RPMI7951 (cell line): ENCODE results near the gene SLC35G6. TPM values are rescaled to one million over a fixed set of nuclear protein-coding genes. Genes with fewer than 3 reads are reported as not detected.
A peak's percentile ranks its signal among the peaks of the same experiment; 100 is the strongest.
"Not testable (repeated sequence)": the region's sequence is repeated elsewhere in the genome, so short reads cannot be mapped to it uniquely, and the experiment has no call there.

Source experiments
- DNase-seq: peaks from one replicate; pipeline ENCODE4 v3.0.0-alpha.2; 2012; ENCODE audit warnings: low read depth
- total RNA-seq: library from RNA; depleted of rRNA; stranded (reverse); fragments of >200 nt; shearing (Covaris generic); gene quantifications from 2 replicates; pipeline ENCODE4 v1.2.3, GENCODE V29; 2014; rRNA removed

Gene SLC35G6
- total RNA-seq = not detected in 2 replicates

DNA sequence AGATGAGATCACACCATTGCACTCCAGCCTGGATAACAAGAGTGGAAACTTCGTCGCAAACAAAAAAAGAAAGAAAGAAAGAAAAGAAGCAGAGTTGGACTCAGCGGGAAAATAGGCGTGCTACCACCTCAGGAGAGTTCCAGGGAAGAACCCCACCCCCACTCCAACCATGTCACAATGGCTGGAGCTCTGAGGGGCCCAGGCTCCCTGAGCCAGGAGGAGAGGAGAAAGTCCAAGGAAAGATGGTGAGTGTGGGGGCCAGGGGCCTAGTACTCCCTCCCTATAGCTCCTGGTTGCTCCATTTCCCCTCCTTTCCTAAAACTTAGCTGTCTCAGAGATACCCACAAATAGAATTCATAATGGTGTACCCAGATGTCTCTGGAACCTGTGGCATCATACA lies at the start of gene SLC35G6:
TSS of gene SLC35G6 (plus strand) at position 172 of the 400 bp plus-strand sequence. CDS start at position 243, 71 bp downstream.
- DNase-seq = not testable (repeated sequence)

DNA sequence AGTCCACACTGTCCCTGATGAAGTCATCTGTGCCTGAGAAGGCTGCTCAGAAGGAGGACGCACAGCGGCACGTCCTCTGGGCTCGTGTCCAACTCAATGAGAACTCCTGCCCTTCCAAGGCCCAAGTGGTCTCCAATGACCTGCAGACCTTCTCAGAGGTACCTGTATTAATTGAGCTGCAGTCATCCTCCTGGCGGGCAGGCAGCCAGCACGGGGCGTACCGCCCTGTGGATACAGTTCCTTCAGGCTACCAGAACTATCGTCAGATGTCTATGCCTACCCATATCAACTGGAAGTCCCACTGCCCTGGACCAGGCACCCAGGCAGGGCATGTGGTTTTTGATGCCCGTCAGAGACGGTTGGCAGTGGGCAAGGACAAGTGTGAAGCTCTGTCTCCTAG lies 49.0 kb upstream of the SLC35G6 start:
- DNase-seq = no peak

DNA sequence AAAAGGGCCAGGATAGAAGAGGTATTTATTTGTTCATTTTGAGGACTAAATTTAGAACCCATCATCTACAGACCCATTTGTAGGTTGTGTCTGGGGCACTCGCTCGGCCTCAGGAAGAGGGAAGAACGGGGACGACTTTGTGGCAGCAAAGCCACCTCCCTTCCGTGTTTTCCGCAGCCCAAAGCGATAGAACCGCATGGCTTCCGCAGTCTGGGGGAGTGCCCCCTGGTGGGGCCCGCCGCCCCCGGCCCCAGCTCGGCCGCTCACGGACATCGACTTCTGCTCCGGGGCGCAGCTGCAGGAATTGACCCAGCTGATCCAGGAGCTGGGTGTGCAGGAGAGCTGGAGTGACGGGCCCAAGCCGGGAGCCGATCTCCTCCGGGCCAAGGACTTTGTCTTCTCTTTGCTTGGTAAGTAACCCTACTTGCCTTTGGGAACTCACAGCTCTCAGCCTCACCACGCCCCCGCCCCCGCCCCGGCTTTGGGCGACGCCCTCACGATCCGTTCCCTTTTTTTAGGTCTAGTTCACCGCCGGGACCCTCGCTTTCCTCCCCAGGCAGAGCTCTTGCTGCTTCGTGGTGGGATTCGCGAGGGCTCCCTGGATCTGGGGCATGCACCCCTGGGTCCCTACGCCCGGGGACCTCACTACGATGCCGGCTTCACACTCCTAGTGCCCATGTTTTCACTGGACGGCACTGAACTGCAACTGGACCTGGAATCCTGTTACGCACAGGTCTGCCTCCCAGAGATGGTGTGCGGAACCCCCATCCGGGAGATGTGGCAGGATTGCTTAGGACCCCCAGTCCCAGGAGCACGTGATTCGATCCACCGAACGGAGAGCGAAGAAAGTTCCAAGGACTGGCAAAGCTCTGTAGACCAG lies 45.3 kb upstream of the SLC35G6 start:
- peak; percentile 34 for DNase-seq

DNA sequence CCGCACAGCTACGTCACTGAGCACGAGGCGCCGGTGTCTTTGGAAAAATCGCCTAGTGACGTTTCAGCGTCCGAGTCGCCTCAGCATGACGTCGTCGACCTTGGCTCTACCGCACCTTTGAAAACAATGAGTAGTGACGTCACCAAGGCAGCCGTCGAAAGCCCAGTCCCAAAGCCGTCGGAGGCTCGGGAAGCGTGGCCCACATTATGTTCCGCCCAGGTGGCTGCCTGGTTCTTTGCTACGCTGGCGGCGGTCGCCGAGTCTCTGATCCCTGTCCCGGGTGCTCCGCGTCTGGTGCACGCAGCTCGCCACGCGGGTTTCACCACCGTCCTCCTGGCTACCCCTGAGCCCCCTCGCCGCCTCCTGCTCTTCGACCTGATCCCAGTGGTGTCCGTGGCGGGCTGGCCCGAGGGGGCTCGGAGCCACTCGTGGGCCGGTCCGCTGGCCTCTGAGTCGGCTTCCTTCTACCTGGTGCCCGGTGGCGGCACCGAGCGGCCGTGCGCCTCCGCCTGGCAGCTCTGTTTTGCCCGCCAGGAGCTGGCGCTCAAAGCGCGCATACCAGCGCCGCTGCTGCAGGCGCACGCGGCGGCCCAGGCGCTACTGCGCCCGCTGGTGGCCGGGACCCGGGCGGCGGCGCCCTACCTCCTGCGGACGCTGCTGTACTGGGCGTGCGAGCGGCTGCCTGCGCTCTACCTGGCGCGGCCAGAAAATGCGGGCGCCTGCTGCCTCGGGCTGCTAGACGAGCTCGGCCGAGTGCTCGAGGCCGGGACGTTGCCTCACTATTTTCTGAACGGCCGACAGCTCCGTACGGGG lies 44.5 kb upstream of the SLC35G6 start:
- DNase-seq = peak; percentile 61

DNA sequence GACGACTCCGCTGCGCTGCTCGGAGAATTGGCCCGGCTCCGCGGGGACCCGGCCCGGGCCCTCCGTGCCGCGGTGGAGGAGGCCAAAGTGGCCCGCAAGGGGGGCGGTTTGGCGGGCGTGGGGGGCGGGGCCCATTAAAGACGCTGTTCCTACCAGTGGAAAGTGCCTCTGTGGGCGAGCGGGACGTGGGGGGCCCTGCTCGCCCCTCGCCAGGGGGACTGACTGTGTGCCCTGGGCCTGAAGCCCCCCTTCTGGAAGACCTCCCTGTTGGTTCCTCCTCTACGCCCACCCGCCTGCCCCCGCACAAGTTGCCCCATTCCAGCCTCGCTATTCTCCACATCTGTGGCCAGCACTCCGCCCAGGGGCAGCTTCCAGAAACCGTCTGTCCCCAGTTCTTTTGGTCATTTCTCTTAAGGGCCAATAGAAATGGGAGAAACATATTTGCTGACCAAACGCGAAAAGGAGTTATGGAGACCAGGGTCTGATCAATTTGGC lies 43.8 kb upstream of the SLC35G6 start:
- no peak for DNase-seq

DNA sequence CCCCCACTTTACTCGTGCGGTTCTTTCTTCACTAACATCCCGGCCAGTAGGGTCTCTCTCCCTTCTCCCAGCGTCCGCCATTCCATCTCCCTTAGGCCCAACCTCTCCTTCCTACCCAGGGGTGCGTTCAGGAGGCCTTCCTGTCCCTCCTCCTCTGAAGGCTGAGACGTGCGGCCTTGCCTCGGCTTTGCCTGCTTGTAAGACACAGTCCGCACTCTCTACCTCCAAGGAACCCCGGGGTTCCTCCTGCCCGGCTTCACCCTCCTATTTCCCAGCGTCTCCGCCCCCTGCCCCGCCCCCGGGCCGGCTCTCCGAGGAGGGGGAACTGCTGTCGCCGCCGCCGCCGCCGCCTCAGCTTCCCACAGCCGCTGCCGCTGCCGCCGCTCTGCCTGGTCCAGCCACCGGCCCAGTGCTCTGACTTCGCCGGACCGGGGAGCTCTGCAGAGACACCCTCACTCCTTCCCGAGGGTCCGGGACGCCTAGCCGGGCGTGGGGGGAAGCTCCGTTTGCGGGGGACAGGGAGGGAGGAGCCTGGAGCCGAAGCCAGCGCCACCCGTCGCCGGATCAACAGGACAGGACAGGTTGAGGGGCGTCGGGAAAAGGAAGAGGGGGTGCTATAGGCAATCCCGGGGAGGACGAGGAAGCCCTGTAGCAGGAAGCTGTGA lies 43.2 kb upstream of the SLC35G6 start:
- no peak for DNase-seq

DNA sequence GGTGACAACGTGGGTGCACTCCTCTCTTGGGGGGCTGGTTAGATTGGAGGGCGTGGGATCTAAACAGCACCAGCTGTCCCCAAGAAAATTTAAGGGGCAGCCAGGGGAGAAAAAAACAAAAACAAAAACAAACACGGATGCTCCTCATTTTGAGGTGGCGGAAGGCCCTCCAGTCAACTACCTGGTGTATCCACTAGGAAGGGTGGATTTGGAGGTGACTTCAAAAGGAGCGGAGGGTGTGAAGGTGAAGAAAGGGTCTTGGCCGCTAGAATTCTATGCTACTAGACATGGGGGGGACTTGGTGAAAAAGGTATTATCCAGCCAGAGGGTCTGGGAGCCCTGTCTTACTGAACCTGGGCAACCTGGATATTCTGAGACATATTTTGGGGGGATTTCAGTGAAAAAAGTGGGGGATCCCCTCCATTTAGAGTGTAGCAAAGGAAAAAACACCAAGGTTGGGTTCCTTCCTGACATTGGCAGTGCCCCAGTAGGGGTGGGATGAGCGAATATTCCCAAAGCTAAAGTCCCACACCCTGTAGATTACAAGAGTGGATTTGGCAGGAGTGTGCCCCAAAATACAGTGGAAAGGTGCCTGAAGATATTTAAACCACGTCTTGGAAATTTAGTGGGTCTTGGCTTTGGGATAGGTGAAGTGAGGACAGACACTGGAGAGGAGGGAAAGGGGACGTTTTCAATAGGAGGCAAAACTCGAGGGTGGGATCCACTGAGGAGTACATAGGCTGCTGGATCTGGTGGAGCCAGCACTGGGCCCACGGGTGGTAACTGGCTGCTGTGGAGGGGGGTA lies 42.4 kb upstream of the SLC35G6 start:
- DNase-seq = no peak

DNA sequence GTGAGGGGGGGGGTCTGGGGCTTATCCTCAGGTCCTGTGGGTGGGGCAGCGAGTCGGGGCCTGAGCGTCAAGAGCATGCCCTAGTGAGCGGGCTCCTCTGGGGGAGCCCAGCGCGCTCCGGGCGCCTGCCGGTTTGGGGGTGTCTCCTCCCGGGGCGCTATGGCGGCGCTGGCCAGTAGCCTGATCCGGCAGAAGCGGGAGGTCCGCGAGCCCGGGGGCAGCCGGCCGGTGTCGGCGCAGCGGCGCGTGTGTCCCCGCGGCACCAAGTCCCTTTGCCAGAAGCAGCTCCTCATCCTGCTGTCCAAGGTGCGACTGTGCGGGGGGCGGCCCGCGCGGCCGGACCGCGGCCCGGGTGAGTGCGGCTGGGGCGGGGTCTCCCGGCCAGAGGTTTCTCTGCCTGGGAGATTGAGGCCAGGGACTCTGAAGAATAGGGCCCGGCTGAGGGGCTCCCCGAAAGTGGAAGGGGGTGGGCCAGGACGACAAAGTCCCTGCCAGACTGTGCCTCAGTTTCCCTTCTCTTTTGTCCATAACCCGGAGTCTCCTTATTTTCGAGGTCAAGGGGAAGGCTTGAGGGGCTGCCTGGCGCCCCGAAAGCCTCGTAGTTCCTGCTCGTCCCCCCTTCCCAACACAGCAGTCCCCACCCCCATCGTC lies 41.7 kb upstream of the SLC35G6 start, which contains the start of gene FGF11:
TSS of gene FGF11 (plus strand) at position 51 of the 651 bp plus-strand sequence. CDS start at position 160, 109 bp downstream.
- no peak for DNase-seq

DNA sequence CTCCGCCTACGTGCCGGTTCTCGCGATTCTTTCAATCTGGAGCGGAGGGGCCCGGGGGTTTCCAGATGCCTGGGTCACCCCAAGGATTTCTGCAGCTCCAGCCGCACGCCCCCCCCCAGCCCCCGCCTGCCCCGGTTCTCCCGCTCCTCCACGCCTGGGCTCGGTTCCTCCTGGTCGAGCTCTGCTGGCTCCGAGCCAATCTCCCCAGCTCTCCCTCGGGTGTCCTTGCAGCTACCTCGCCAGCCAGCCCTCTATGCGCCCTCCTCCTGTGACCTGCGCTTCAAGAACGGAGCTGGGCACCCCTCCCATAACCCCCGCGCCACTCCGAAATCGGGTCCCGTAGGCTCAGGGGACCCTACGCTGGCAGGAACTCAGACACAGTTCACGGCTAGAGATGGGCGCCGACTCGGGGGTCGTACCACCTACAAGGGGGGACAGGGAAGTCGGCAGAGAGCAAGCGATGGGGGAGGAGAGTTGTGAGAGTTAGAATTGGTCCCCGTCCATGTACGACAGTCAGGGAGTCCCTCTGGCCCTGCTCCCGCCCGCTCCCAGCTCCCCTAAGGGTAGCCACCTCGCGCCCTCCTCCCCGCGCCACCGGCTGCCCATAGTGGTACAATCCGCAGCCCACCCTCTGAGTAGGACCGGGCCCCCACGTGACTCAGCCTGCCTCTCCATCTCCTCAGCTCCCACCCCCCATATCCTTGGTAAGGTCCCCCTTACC lies 41.0 kb upstream of the SLC35G6 start:
- peak; percentile 37 for DNase-seq

DNA sequence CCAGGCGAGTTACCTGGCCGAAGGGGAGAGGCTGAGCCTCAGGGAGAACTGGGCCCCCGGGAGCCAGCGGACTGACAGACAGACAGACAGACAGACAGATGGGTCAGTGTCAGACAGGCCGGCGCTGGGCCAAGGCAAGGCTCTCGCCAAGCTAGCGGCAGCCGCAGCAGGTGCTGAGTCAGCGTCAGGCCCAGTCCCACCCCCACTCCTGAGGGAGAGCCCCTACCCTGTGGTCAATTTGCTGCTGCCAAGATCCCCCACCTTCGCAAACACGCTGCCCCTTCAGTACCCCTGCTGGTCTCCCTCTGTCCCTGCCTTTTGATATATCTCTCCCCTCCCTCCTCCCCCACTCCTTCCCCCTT lies 40.4 kb upstream of the SLC35G6 start:
- peak; percentile 37 for DNase-seq

DNA sequence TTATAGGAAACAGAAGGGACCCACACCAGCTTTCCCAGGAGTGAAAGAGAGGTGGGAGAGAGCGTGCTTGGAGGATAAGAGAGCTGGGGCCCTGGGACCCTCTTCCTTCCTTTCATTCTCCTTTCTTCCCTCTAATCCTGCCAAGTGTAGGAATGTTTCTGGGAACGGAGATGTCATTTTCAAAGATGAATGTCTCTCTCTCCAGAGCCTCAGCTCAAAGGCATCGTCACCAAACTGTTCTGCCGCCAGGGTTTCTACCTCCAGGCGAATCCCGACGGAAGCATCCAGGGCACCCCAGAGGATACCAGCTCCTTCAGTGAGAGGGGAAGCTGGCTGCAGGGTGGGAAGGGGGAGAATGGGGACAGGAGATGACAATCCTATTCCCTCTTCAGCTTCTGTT lies 40.0 kb upstream of the SLC35G6 start:
- DNase-seq = no peak

DNA sequence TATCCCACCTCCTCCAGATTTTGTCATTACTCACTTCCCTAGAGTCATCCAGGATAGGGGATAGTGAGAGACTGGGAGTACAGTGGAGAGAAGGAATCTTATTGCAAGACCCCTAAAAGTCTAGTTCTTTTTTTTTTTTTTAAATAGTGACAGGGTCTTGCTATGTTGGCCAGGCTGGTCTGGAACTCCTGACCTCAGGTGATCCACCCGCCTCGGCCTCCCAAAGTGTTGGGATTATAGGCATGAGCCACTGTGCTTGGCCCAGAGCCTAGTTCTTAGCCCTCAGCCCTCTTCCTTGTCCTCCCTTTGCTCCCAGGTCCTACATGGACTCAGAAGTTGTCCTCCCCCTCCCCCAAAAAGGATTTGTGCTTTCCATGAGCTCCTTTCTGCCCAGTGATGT lies 39.1 kb upstream of the SLC35G6 start:
- DNase-seq = no peak

DNA sequence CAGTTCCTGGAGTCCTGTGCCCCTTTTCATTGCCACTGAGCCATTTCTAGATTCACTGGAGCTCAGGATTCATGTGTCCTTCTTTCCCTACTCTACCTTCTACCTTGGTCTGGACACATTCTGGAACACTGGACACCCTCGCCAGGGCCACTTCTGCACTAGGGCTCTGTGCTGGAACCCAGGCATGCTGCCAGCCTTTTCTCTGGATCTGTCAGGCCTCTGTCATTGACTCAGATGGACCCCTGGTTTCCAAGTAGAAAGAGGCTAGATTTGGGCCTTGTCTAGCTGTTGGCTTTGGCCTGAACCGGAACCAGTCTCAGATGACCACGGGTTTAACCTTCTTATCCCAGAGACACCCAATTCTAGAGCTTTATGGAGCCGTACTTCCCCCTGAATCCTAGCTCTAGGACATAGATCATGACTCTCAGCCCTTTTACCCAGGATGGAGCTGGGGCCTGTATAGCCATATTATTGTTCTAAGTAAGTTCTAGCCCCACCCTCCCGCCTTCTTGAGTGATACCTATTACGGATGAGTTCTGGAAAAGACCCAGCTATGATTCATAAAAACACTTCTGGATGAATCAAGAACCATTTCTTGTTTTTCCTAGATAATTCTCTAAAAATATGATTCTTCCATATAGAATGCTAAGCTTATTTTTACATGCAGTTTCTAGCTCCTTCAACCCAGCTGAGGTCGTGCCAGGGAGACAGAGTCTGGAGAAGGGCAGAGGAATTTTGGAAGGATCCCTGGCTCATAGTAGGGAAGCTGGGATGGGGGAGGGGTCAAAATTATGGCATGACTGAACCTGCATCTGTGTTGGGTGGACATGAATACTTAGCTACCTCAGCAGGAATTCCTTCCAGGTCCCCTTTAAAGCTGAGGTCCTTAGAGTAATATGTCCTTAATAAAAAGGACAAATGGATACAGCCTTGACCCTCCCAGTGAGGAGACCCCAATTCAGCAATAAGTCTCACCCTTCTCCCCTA lies 37.5 kb upstream of the SLC35G6 start:
- DNase-seq = no peak

DNA sequence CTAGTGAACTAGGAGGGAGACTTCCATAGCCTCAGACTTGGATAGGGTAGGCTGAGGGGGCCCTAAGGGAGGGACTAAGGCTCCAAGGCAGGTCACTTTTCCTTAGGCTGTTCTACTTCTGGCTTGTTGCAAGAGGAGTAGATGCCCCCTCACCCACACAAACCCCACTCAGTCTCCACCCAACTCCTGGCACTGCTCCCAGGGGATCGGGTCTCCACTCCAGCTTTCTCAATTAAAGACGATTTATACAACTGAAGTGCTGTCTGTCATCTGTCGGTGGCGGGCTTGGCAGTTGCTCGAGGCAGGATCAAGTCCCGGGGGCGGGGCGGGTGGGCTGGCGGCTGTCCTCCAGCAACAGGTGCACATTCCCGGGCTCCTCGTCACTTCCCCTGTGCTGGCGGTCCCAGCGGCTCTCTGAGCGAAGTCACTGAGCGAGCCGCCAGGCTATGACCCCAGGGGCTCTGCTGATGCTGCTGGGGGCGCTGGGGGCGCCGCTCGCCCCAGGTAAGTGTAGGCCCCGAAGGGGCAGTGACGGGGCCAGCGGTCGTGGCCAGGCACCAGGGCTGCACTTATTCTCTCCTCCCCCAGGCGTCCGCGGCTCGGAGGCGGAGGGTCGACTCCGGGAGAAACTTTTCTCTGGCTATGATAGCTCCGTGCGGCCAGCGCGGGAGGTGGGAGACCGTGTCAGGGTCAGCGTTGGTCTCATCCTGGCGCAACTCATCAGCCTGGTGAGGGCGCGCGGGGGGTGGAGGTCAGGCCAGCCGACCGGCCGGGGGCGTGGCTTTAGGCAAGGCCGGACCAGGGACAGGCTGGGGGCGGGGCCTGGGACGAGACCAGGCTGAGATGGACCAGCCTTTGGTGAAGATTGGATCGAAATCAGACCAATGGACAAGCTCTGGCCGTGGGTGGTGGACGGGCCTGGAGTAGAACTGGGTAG lies 36.3 kb upstream of the SLC35G6 start, which contains the start of gene CHRNB1:
TSS of gene CHRNB1 (plus strand) at position 380 of the 937 bp plus-strand sequence. CDS start at position 447, 67 bp downstream.
- DNase-seq = peak; percentile 61

DNA sequence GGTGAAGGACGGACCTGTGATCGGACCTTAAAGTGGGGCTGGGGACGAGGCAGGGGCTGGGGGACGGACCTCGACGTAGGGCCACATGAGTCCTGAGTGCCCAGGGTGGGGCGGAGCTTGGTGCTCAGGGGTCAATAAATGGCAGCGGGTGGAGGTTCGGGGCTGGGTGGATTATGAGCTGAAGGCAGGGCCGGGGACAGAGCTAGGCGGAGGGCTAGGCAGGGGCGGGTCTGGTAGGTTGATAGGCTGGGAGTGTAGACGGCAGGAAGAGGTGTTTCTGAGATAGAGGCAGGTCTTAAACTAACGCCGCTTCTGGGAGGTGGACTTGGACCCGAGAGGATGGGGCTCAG lies 35.7 kb upstream of the SLC35G6 start:
- no peak for DNase-seq

DNA sequence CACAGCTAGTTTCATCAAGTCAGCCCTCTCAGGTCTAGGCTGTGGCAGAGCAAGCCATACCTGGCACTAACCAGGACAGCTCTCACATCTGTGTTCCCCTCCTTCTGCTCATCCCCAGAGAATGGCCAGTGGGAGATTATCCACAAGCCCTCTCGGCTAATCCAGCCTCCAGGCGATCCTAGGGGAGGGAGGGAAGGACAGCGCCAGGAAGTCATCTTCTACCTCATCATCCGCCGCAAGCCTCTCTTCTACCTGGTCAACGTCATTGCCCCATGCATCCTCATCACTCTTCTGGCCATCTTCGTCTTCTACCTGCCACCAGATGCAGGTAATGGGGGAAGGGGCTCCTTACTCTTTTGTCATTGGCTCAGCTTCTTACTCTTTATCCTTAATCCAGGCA lies 32.8 kb upstream of the SLC35G6 start:
- no peak for DNase-seq

DNA sequence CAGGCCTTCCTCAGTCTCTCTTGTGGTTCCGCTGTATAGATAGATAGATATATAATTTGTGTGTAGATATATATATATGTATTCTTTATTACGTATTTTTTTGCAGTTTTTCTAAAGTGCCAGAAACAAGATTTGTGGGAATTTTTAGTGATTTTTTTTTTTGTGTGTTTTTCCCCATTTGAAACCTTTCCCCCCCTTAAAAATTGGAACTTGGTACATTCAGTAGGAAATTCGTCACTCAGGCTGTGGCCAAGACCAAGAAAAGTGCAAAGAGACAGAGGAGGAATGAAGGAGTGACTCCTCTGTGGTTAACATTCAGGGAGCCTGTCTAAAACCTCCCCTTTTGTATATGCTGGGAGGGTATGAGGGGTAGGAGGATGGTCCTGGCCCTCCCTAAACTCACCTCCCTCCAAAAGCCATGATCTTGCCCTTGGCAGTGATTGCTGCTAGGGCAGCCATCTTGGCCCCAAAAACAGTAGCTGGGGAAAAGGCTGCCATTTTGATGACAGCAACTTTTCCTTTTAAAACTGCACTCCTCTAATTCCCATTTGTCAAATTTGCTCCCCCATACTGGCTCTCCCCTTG lies 21.2 kb upstream of the SLC35G6 start:
- DNase-seq = no peak
